DOHH2 (cell line): ENCODE measurements around the gene TCOF1.

Experiments used
- EZH2phosphoT487 ChIP-seq: fragments of 200-600 bp; sonication (generic); IDR thresholded peaks from 2 replicates; pipeline ENCODE4 v1.6.1; 2017; ENCODE audit warnings: borderline replicate concordance, mild to moderate bottlenecking, antibody characterized with exemption, low read length, moderate library complexity, mixed read lengths
- TF ChIP-seq, protein P1 (sequence below): fragments of 200-600 bp; sonication (generic); IDR thresholded peaks from one replicate; pipeline ENCODE4 v1.5.1; 2014; ENCODE audit warnings: antibody characterized with exemption, mild to moderate bottlenecking, low read depth, low read length; ENCODE audit not compliant: poor library complexity, severe bottlenecking

DNA sequence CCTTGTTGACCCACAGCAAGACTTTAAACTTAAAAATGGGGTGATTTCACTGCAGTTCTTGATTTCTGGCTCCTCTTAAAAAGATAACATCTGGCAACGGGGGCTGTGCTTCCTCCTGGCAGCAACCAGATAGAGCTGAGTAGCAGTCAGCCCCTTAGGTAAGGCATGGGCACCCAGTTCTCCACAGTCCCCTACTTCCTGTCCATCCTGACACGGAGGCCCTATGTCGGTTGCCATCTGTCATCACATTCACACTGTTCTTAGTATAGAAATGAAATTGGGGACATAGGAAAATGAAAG is 43.5 kb downstream of the TCOF1 start:
- TF ChIP-seq, protein P1, sequence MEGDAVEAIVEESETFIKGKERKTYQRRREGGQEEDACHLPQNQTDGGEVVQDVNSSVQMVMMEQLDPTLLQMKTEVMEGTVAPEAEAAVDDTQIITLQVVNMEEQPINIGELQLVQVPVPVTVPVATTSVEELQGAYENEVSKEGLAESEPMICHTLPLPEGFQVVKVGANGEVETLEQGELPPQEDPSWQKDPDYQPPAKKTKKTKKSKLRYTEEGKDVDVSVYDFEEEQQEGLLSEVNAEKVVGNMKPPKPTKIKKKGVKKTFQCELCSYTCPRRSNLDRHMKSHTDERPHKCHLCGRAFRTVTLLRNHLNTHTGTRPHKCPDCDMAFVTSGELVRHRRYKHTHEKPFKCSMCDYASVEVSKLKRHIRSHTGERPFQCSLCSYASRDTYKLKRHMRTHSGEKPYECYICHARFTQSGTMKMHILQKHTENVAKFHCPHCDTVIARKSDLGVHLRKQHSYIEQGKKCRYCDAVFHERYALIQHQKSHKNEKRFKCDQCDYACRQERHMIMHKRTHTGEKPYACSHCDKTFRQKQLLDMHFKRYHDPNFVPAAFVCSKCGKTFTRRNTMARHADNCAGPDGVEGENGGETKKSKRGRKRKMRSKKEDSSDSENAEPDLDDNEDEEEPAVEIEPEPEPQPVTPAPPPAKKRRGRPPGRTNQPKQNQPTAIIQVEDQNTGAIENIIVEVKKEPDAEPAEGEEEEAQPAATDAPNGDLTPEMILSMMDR: no peak
- TF ChIP-seq EZH2phosphoT487: no peak
